Activated CD4-positive, alpha-beta T cell treated with anti-CD3 and anti-CD28 coated beads, Interleukin-2, amount 50 U/mL, for 4 hours (primary cell): Measurements from ENCODE around the gene NR6A1.

Source experiments
- DNase-seq, 2 experiments: peaks; one replicate each; pipeline ENCODE4 v3.0.0-alpha.2; 2020

Gene NR6A1

DNA sequence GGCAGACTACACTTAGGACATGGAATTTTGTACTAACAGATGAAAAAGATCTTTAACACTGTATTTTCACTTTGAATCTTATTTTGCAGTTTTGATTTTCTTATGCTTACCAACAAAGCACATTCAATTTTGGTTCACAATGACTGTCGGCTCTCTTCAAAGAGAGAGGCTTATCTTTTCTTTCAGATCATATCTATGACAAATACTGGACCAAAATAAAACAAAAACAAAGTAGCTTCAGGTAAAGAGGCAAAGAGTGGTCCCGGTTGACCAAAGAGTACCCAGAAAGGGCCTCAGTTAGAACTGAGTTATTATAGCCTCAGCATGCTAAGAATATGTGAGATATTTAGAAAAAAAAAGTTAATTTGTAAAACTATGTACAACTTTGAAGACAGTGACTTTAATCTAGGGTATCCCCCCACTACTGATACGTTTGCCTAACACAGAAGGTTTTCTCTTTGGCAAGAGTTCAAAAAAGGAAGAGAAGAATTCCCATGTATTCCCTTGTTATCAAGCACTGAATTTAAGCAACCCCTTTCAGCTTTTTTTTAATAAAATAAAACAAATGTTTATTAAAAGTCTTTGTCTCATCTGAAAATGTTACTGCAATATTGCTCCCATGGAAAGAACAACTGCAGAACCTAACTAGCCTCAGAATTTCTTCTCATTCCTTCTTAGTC lies 50.5 kb downstream of the NR6A1 start:
- no peak for DNase-seq

DNA sequence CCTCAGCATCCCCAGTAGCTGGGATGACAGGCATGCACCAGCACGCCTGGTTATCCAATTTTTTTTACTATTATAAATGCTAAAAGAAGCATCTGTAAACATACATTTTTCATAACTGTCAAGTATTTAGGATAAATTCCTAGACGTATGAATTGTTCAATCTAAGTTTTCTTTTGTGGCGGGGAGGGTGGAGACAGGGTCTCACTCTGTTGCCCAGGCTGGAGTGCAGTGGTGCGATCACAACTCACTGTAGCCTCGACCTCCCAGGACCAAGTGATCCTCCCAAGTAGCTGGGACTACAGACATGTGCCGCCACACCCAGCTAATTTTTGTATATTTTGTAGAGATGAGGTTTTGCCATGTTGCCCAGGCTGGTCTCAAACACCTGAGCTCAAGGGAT lies 52.2 kb downstream of the NR6A1 start:
- no peak for DNase-seq

DNA sequence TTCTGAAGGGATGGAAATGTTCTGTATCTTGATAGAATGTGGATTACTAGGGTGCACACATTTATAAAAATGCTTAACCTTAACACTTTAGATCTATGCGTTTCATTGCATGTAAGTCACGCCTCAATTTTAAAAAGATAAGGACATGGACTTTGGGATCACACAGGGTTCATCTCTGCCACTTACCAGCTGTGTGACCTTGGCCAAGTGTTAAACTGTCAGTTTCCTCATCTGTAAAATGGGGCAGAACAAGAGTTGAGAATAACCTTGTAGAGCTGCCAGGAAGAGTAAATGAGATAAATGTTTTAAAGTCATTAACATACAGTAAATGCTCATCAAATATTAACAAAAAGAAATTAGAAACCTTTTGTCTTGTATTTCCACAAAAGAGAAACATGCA lies 53.5 kb downstream of the NR6A1 start:
- no peak for DNase-seq

DNA sequence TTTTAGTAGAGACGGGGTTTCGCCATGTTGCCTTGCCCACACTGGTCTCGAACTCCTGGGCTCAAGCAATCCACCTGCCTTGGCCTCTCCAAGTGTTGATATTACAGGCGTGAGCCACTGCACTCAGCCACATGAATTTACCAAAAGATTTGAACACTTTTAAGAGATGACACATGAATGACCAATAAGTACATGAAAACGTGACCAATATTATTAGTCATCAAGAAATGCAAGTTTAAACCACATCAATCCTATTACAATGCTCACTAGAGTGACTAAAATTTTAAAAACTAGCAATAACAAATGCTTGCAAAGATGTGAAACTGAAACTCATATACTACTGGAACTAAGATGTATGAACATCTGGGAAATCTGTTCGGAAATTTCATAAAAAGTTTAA lies 54.3 kb downstream of the NR6A1 start:
- no peak for DNase-seq

DNA sequence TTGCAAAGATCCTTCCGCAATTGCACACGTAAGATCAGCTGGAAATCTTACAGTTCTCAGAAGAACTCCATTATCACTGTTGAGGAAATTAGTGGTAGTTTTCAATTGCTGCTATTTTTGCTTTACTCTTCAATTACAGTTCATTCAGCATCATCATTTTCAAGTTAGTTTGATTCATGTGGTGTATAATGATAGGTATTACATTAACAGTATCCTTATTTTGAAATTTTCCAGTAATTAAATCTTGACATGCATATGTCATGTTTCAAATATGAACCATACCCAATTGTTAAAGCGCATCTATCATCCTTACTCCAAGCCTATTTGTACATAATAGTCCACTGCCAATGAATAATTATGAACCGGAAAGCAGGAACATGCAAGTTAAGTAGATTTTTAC lies 60.3 kb downstream of the NR6A1 start:
- no peak for DNase-seq

DNA sequence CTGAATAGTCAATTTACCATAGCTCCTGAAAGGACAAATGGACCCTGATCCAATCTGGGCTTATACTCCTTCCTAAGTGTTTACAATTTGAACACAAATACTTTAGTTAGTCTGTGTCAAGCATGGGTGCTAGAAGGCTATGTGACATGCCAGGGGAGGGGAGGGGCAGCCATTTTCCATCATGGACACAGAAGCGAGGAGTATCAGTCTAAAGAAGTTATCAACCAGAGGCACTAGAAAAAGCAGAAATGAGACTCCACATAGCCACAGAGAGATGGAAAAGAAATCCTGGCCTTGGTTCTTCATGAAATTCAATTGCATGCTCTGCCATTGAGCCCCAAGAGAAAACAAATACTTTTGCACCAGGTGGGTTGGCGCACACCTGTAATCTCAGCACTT lies 61.8 kb downstream of the NR6A1 start:
- no peak for DNase-seq

DNA sequence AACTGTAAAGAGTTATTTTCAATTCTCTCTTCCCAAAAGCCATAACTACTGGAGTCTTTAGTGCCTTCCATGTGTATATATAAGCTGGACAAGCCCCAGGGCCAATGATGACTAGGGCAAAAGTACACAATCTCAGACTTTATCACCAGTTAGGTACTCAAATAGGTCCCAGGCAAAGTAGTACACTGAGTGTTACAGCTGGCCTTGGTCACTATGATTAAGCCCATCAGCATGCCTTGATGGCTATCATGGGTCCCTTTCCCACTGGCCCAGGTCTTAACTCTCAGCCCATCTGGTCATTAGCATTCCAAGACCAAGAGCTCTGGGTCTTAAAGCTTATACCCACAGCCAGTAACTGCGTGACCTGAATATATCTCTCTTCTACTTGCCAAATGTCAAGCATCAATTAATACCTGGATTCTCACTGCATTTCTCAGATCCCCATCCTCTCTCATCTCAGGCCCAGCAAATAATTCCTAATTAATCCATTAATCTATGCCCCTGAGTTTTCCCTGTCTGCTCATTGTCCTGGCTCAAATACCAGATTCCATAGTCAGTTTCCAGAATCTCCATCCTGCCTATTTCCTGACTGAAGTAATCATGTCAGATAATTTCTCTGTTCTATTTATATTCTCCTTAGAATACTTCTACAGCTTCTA lies 62.3 kb downstream of the NR6A1 start:
- no peak for DNase-seq

DNA sequence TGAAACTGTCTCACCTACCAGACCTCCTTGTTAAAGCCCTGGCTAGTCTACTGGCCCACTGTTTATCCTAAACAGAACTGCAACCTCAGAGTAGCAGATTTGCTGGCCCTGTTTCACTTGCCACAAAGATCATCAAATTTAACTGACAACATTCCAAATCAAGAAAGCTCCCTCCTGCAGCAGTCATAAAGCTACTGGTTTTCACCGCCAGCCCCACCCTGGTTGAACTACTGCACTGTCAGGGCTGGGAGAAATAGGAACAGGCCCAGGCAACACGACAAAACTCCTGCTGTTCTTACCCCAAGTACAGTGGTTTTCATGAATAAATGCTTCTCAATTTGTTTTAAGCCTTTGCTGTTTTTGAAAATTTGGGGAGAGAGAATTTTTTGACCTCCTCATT lies 63.0 kb downstream of the NR6A1 start:
- no peak for DNase-seq

DNA sequence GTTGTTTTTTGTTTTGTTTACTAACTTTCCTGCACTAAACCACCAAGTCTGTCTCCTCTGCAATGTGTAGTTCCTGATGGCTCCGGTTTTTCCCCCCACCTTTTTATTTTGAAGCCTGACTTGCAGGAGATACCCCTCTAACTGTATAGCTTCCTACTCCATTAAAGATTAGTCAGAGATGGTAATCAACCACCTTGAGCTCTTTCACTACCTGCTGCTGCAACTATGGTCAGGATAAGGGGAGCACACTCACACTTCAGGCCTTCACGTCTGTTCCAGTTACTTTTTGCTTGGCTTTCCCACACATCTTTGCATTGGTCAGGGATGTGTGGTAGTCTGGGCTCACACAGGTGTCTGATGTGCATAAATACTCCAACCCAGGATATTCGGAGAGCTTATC lies 63.4 kb downstream of the NR6A1 start:
- DNase-seq = no peak

DNA sequence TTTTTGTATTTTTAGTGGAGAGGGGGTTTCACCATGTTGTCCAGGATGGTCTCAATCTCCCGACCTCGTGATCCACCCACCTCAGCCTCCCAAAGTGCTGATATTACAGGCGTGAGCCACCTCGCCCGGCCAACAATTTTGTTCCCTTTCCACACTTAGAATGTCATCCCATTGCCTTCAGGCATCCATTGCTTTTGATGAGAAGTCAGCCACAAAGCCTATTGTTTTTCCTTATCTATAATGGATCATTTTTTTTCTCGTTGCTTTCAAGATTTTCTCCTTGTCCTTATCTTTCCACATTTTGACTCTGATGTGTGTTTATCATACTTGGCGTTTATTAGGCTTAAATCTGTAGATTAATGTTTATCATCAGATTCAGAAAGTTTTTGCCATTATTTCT lies 64.4 kb downstream of the NR6A1 start:
- DNase-seq = no peak

DNA sequence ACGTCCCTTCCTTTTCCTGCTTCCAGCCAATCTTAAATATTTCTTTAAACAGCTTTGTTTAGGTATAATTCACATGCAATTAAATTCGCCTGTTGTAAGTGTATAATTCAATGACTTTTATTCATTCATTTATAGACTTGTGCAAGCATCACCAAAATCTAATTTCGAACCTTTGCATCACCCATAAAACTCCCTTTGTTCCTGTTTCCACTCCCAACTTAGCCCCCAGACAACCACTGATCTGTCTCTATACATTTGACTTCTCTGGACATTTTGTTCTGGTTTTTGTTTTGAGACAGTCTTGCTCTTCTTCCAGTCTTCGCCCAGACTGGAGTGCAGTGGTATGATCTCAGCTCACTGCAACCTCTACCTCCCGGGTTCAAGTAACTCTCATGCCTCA lies 71.5 kb downstream of the NR6A1 start:
- no peak for DNase-seq

DNA sequence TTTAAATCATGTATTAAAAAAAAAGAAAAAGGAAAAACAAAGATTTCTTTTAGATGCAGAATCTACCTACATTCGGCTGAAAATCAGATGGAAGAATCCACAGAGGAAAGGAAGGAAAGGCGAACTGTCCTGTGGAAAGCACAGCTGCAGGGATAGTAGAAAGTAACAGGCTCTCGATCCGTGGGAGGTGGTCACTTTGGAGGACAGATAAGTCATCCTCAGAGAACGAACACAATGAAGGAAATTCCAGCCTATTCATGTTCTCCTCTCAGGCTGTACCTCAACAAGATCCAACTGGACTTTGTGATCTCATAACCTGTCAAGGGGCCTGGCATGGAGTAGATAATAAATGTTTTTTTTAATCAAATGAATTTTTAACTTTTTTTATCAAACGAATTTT lies 72.8 kb downstream of the NR6A1 start:
- DNase-seq = no peak

DNA sequence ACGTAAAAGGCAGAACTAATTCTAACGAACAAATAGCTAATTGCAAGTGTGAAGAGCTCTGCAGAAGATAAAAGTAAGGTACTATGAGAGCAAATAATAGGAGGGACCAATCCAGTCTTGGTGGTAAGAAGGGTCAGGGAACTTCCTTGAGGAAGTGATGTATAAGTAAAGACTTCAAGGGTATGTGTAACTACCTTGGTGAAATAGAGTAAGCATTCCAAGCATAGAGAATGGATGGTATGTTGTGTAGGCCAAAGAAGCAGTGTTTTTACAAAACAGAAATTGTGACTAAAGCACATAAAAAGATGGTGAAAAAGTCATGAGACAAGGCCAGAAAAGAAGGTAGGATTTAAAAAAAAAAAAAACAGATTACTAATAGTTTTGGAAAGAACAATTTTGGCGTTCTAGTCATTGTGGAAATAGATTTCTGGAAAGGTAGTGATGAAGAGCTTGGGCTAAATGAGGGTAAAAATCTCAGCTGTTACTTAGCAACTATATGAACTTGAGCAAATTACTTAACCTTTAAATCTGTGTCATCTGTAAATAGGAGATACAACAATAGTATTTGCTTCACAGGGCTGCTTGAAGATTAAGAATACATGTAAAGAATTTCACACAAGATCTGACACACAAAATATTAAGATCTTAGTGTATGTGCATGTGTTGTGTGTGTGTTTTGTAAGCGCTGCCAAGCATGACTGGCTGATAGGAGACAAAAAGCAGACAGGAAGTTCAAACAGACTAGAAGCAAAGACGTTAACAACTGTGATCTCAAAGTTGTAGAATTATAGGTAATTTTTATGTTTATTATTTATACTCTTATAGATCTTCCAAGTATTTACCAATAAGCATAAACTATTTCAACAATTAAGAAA lies 73.5 kb downstream of the NR6A1 start:
- no peak for DNase-seq

DNA sequence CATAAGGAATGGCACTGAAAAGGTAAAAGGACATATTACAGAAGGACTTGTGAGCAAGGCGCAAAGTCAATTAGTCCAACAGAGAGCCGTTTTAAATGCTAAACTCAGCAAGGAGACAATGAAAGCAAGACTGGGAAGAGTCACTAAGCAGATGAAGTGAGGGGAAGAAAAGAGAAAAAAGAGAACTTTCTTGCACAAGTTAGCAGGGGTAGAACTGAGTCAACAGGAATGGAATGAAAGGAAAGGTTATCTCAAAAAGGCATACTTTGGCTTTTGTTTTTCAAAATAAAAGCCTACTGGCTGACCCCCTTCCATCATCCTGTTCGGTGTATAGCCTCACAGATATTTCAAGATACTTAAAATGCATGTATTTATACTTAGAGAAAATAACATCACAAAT lies 75.0 kb downstream of the NR6A1 start:
- DNase-seq = no peak

DNA sequence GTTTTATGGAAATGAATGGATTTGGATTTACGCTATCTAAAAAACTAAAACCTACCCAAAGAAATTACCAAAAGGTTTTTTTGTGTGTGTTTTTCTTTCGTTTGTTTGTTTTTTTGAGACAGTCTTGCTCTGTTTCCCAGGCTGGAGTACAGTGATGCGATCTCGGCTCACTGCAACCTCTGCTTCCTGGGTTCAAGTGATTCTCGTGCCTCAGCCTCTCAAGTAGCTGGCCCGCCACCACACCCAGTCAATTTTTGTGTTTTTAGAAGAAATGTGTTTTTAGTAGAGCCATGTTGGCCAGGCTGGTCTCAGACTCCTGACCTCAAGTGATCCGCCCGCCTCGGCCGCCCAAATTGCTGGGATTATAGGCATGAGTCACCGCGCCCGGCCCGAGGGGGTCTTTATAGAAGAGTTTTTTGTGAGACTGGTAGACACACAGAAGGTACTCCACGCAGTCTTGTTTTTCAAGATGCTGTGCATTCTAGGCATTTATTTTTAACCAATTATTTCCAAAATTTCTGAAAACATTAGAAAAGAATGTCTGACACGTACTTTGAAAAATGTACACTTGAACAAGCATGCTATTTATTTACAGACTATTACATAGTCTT lies 75.7 kb downstream of the NR6A1 start:
- DNase-seq = no peak

DNA sequence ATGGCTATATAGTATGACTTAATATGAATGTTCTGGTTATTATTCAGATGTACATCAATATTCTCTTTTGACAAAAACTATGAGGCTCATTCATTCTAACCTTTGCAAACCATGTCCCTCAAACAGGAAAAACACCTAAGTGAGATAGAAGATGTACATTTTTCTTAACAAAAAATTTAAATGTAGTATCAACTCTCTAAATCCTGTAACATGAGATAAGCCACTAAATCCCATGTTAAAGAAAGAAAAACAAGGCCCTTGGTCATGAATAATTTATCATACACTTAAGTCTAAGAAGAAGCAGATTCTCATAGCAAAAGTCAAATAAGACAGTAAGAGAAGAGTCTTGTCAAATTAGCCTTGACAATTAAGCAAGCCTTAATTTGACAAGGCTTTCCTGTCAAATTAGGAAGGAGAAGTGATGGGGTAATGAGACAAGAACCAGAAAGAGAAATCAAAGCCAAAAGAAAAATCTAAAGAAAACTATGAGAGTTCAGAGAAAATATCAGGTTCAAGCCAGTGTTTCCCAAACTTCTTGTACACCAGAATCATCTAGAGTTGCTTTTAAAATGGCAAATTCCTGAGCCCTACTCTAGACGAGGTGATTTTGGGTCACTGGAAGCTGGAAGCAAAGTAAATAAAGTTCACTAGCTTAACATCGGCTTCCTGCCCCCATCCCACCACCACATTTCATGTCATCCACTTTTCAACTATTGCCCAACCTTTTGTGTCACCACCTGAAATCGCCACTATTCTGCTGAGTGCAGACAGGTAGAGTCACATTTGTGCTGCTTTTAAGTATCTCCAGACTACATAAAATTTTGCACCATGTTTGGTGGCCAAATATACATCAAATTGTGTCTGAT lies 76.5 kb downstream of the NR6A1 start:
- no peak for DNase-seq

DNA sequence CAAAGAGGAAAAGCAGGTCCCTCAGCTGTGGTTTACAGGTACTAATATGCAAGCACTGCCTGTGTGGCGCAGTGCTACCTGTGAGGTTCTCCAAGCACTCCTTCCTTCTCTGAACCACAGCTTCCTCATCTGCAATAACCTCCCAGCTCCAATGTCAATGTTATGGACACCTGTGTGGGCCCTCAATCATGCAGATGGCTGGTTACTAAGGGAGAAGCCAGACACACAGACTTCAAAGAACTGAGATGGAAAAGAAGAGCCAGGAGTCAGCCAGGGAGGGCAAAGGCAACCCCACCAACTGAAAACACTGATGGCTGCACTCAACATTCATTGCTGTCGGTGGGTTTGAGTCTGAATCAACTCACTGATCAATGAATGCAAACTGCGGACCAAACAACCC lies 77.7 kb downstream of the NR6A1 start:
- no peak for DNase-seq

DNA sequence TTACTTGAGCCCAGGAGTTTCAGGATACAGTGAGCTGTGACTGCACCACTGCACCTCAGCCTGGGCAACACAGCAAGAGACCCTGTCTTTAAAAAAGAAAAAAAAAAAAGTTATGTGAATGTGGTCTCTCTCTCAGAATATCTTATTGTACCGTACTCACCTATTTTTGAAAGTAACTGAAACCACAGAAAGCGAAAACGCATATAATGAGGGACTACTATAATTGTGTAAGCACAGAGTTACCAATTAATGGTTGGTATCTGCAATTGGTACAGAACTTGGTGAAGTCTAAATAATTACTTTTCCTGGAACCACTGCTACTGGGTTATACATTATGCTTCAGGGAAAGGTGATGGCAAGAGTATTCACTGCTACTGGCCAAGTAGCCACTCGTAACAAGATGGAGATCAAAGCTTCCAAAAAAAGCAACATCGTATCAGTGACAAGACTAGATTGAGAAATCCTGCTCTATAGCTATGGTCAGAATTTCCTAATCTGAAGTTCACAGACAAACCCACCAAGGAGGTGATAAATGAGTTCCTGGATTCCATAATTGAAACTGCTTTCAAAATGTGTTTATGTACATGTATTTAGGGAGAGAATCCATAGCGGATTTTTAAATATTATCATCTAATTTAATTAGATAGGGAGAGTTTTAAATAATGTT lies 82.7 kb downstream of the NR6A1 start:
- no peak for DNase-seq

DNA sequence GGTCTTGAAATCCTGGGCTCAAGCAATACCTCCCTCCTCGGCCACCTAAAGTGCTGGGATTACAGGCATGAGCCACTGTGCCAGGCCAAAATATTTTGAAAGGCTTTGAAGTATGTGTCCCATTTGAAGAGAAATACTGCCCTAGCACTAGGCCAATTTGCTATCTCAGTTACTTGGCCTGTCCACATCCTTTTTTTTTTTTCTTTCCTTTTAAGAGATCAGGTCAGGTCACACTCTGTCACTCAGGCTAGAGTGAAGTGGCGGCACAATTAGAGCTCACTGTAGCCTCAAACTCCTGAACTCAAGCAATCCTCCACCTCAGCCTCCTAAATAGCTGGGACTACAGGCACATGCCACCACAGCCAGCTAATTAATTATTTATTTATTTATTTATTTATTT lies 84.2 kb downstream of the NR6A1 start:
- no peak for DNase-seq

DNA sequence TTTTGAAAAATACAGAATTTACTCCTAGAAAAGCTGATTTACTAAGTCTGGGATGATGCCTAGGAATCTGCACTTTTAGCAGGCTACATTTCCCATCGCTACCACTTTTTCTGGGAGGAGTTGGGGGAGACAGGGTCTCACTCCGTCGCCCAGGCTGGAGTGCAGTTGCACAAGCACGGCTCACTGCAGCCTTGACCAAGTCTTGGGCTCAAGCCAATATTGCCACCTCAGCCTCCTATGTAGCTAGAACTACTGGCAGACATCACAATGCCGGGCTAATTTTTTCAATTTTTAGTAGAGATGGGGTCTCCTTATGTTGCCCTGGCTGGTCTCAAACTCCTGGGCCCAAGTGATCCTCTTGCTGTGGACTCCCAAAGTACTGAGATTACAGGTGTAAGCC lies 85.9 kb downstream of the NR6A1 start:
- no peak for DNase-seq

DNA sequence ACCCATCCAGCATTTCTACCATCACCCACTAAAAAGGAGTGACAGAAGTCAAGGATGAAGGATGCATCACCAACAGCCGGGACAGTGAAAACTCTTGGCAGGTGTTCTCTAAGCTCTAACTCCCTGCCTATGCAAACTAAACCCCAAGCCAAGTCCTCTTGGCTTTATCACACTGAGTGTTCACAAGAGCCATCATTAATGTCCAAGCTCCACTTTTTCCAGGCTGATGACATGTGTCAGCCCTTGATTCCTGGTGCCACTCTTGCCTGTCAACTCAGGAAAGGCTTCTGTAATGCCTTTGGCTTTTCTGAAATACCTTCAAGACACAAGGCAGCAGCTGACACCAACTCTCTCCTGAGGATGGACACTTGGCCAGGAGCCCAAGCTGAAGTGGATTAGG lies 86.9 kb downstream of the NR6A1 start:
- DNase-seq = no peak

DNA sequence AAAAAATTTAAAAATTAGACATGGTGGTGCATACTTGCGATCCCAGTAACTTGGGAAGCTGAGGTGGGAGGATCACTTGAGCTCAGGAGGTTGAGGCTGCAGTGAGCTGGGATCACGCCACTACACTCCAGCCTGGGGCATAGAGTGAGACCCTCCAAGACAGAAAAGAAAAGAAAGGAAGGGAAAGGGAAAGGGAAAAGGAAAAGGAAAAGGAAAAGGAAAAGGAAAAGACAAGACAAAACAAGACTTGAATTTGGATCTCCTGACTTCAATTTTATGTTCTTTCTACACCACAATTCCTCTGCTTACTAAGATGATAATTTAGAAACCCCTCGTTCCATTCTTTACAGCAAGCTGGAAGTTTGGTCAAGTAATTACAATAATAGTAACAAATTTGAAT lies 88.1 kb downstream of the NR6A1 start:
- no peak for DNase-seq
